B cell (primary cell): ENCODE data around the gene CALHM4. TPM values are rescaled to one million over a fixed set of nuclear protein-coding genes. Genes with fewer than 3 reads are reported as not detected.

ENCODE experiments used
- ATAC-seq: fragments of 200-7000 bp; cut with Tn5 transposase; one replicate; pipeline ENCODE4 v1.10.0; 2021; ENCODE audit warnings: low read depth, mild to moderate bottlenecking, moderate number of reproducible peaks, moderate library complexity
- CTCF ChIA-PET: fragments of 350-600 bp; sonication (Branson Sonifier 250); formaldehyde crosslinking; loops from one replicate; lab custom pipeline; 2021; ENCODE audit warnings: antibody characterized with exemption, inconsistent platforms; lab: Charles Lee
- POLR2A ChIA-PET: fragments of 350-600 bp; sonication (Branson Sonifier 250); formaldehyde crosslinking; loops from one replicate; lab custom pipeline; 2021; ENCODE audit warnings: antibody characterized with exemption; lab: Charles Lee
- DNase-seq: peaks from one replicate; pipeline ENCODE4 v3.0.0; 2013
- H2AFZ ChIP-seq: 2 replicates; pipeline ENCODE4 v1.6.1; 2012; ENCODE audit warnings: mild to moderate bottlenecking, low read depth, low read length; ENCODE audit not compliant: insufficient read depth, poor library complexity, severe bottlenecking
- H3K27ac ChIP-seq, 2 donors: 1 replicate in 1 of 2; 2 replicates in 1 of 2; pipeline ENCODE4 v1.5.1; 2012 to 2013; ENCODE audit warnings: low read length in 2 of 2, mild to moderate bottlenecking in 2 of 2, moderate library complexity in 1 of 2
- H3K27me3 ChIP-seq, 4 experiments: fragments of 200-600 bp in 1 of 4; sonication (generic) in 1 of 4; replicated peaks in 1 of 4; 1 replicate in 2 of 4; 2 replicates in 2 of 4; pipeline versions ENCODE4 v1.6.1 to v1.7.0; 2013 to 2016; ENCODE audit warnings: low read length in 3 of 4, mild to moderate bottlenecking in 2 of 4, mixed read lengths in 1 of 4, moderate library complexity in 1 of 4; ENCODE audit not compliant: insufficient read depth in 4 of 4, control insufficient read depth in 3 of 4; ENCODE audit errors: control extremely low read depth in 1 of 4
- H3K36me3 ChIP-seq, 2 experiments: replicated peaks in 1 of 2; 1 replicate in 1 of 2; 2 replicates in 1 of 2; pipeline versions ENCODE4 v1.6.1 to v1.7.1; 2013; ENCODE audit warnings: low read length in 1 of 2; ENCODE audit not compliant: insufficient read depth in 2 of 2, control insufficient read depth in 1 of 2; ENCODE audit errors: control extremely low read depth in 1 of 2, extremely low read depth in 1 of 2
- H3K4me1 ChIP-seq, 2 donors: fragments of 200-600 bp in 1 of 2; sonication (generic) in 1 of 2; 1 replicate in 1 of 2; 2 replicates in 1 of 2; pipeline versions ENCODE4 v1.5.1 to v1.6.1; 2013 to 2017; ENCODE audit warnings: low read length in 2 of 2; ENCODE audit not compliant: control insufficient read depth in 2 of 2, insufficient read depth in 2 of 2
- H3K4me2 ChIP-seq: replicated peaks from 2 replicates; pipeline ENCODE3; 2012; ENCODE audit warnings: mild to moderate bottlenecking, low read depth, low read length; ENCODE audit not compliant: poor library complexity, severe bottlenecking
- H3K4me3 ChIP-seq, 5 experiments: fragments of 200-600 bp in 1 of 5; sonication (generic) in 1 of 5; 1 replicate in 3 of 5; 2 replicates in 2 of 5; pipeline versions ENCODE4 v1.5.1 to v1.7.0; 2011 to 2016; ENCODE audit warnings: low read length in 4 of 5, mild to moderate bottlenecking in 4 of 5, low read depth in 2 of 5, control low read depth in 1 of 5, moderate library complexity in 1 of 5; ENCODE audit not compliant: insufficient read depth in 1 of 5; ENCODE audit errors: control extremely low read depth in 1 of 5, extremely low read depth in 1 of 5
- H3K79me2 ChIP-seq: fragments of 200-600 bp; sonication (generic); one replicate; pipeline ENCODE4 v1.6.0; 2016; ENCODE audit warnings: low read length; ENCODE audit not compliant: control insufficient read depth, insufficient read depth
- H3K9ac ChIP-seq: fragments of 200-600 bp; sonication (generic); 2 replicates; pipeline ENCODE4 v1.6.1; 2017; ENCODE audit warnings: mild to moderate bottlenecking, low read length, moderate library complexity
- H3K9me3 ChIP-seq, 3 donors: one replicate each; pipeline versions ENCODE4 v1.6.1 to v1.7.1; 2013; ENCODE audit warnings: low read length in 2 of 3; ENCODE audit not compliant: control insufficient read depth in 2 of 3, insufficient read depth in 1 of 3; ENCODE audit errors: control extremely low read depth in 1 of 3
- H4K20me1 ChIP-seq: 2 replicates; pipeline ENCODE4 v1.6.0; 2012; ENCODE audit warnings: mild to moderate bottlenecking, low read length; ENCODE audit not compliant: insufficient read depth, control insufficient read depth, poor library complexity, severe bottlenecking
- H3K27ac Mint-ChIP-seq: one replicate; pipeline ENCODE4 v1.8.0; 2021; ENCODE audit warnings: mixed read lengths
- H3K27me3 Mint-ChIP-seq: one replicate; pipeline ENCODE4 v1.8.0; 2021; ENCODE audit warnings: mixed read lengths
- H3K4me1 Mint-ChIP-seq: one replicate; pipeline ENCODE4 v1.8.0; 2021; ENCODE audit warnings: mixed read lengths
- H3K4me3 Mint-ChIP-seq: one replicate; pipeline ENCODE4 v1.8.0; 2021; ENCODE audit warnings: mixed read lengths
- H3K9me3 Mint-ChIP-seq: one replicate; pipeline ENCODE4 v1.8.0; 2022; ENCODE audit warnings: mixed read lengths; ENCODE audit not compliant: insufficient read depth
- CTCF ChIP-seq: fragments of 200-600 bp; IDR thresholded peaks from one replicate; pipeline ENCODE4 v1.8.0; 2022; ENCODE audit warnings: antibody characterized with exemption, mild to moderate bottlenecking
- EZH2 ChIP-seq: IDR thresholded peaks from 2 replicates; pipeline ENCODE4 v1.6.1; 2012; ENCODE audit warnings: borderline replicate concordance, low read depth, mild to moderate bottlenecking, moderate library complexity, low read length; ENCODE audit not compliant: insufficient read depth, poor library complexity, severe bottlenecking
- WGBS: methylation state at CpG from one replicate; pipeline ENCODE4 v1.1.5; 2013; ENCODE audit warnings: missing lambda C conversion rate; ENCODE audit not compliant: insufficient coverage; 5-methylcytosine and 5-hydroxymethylcytosine counted together
- intact Hi-C: fragments of 100-400 bp; cut with micrococcal nuclease; formaldehyde crosslinking; loops from one replicate; pipeline ENCODE4 v1.10.0; 2022
- polyA plus RNA-seq: library from polyadenylated mRNA; depleted of rRNA; stranded (reverse); fragments of >200 nt; gene quantifications from 2 replicates; pipeline ENCODE4 v1.2.3, GENCODE V29; 2012
- total RNA-seq, 2 donors: library from RNA; stranded (reverse); fragments of 120-200 nt in 1 of 2; gene quantifications; 1 replicate in 1 of 2; 2 replicates in 1 of 2; pipeline versions ENCODE4 v1.2.3 to v1.2.4, GENCODE V29; 2013 to 2022

CALHM4 gene
- total and polyA plus RNA-seq, 2 donors (not counting 1 experiment from before 2014, with no cell fraction given) = not detected

DNA sequence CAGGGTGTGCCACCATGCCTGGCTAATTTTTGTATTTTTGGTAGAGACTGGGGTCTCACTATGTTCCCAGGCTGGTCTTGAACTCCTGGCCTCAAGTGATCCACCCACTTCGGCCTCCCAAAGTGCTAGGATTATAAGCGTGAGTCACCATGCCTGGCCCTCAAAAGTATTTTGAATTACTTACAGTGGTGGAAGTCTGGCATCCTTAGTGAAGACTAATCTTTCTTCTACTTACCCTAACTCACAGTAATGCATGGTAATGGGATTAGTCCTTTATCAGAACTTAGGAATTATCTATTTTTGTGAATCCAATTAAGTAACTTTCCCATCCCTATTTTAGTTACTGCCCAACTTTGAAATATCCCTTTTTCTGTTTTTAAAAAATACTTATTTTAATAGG is 21.7 kb downstream of the CALHM4 start:
- Histone ChIP-seq H2AFZ (no peak overlapping the region), H3K27ac (no peak overlapping the region), H3K4me1 (peaks cover 15% of the 10 kb centered on the region in 2 donors), H3K9ac (no peak overlapping the region), H3K9me3 (no peaks in the 10 kb centered on the region), H3K27me3 (no peaks in the 10 kb centered on the region), H3K4me2 (no peak overlapping the region), H3K4me3 (no peak overlapping the region), H4K20me1 (no peaks in the 10 kb centered on the region), H3K36me3 (peaks cover 5 to 16% of the 10 kb centered on the region in 2 experiments), H3K79me2 (peaks cover 61% of the 10 kb centered on the region)
- ChIA-PET CTCF (interaction anchor here (1.0 kb wide), 1 partner anchor 14 kb away, joined by 4 read pairs; no protein-coding TSS in a partner anchor), POLR2A (no interaction called here)
- Mint-ChIP-seq H3K27me3 (no peaks in the 10 kb centered on the region), H3K4me1 (peaks cover 28% of the 10 kb centered on the region), H3K9me3 (no peaks in the 10 kb centered on the region), H3K27ac (no peak overlapping the region), H3K4me3 (no peak overlapping the region)
- intact Hi-C loops = no loop called here
- ATAC-seq = no peak
- WGBS = no CpG with 5 or more reads among the region's 2 CpGs
- DNase-seq = no peak
- TF ChIP-seq EZH2 = no peak

GRCh38 chr6:116577486-116577885 is 23.9 kb downstream of the CALHM4 start:
- Histone ChIP-seq H3K4me3 (no peak overlapping the region), H3K79me2 (peaks cover 50% of the 10 kb centered on the region), H3K9me3 (no peaks in the 10 kb centered on the region), H3K36me3 (peaks cover 7 to 16% of the 10 kb centered on the region in 2 experiments), H3K4me2 (no peak overlapping the region), H2AFZ (no peak overlapping the region), H3K27ac (no peak overlapping the region), H3K27me3 (no peaks in the 10 kb centered on the region), H3K4me1 (peaks cover 6 to 8% of the 10 kb centered on the region in 2 donors), H4K20me1 (no peaks in the 10 kb centered on the region), H3K9ac (no peak overlapping the region)
- 100% methylated on average over 1 of the region's 5 CpGs for WGBS
- intact Hi-C loops = no loop called here
- ChIA-PET POLR2A (no interaction called here), CTCF (interaction anchor here (0.7 to 1.4 kb wide), 3 partner anchors 14 to 18 kb away, joined by 3 to 4 read pairs (median 3); no protein-coding TSS in a partner anchor)
- TF ChIP-seq CTCF (no peak), EZH2 (no peak)
- H3K4me1 Mint-ChIP-seq = peaks cover 9% of the 10 kb centered on the region
- no peaks in the 10 kb centered on the region for H3K27me3 Mint-ChIP-seq
- no peak for DNase-seq
- no peak overlapping the region for H3K27ac Mint-ChIP-seq
- H3K9me3 Mint-ChIP-seq = no peaks in the 10 kb centered on the region
- no peak for ATAC-seq
- no peak overlapping the region for H3K4me3 Mint-ChIP-seq
